Measurements from ENCODE around the gene LRCOL1. TPM values are rescaled to one million over a fixed set of nuclear protein-coding genes. Genes with fewer than 3 reads are reported as not detected.

LRCOL1 gene
- total and polyA plus RNA-seq, 7 donors: 0.13 to 0.32 TPM; not detected in 5

DNA sequence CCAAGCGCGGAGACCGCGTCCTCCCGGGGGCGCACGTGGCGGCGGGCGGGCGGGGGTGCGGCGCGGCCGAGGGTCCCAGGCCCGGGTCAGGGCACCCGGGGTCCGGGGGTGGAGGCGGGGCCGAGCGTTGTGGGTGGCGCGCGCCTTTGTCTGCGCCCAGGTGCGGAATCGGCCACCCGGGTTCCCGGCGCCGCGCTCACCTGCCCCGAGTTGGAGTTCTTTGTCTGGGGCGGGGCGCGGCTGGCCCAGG is 50.1 kb downstream of the LRCOL1 start:
- TF ChIP-seq, protein P1, sequence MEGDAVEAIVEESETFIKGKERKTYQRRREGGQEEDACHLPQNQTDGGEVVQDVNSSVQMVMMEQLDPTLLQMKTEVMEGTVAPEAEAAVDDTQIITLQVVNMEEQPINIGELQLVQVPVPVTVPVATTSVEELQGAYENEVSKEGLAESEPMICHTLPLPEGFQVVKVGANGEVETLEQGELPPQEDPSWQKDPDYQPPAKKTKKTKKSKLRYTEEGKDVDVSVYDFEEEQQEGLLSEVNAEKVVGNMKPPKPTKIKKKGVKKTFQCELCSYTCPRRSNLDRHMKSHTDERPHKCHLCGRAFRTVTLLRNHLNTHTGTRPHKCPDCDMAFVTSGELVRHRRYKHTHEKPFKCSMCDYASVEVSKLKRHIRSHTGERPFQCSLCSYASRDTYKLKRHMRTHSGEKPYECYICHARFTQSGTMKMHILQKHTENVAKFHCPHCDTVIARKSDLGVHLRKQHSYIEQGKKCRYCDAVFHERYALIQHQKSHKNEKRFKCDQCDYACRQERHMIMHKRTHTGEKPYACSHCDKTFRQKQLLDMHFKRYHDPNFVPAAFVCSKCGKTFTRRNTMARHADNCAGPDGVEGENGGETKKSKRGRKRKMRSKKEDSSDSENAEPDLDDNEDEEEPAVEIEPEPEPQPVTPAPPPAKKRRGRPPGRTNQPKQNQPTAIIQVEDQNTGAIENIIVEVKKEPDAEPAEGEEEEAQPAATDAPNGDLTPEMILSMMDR (IDR thresholded peaks at IDR 0.05): no peak
- Histone ChIP-seq H3K4me3 (peak overlapping the region; percentile 66), H3K4me1 (peaks cover 9% of the 10 kb centered on the region), H3K9me3 (no peaks in the 10 kb centered on the region), H3K27me3 (ENCODE audit: insufficient read depth in 3 of 3, low read length in 2 of 3) (no peaks in the 10 kb centered on the region), H3K36me3 (ENCODE audit: insufficient read depth in 1 of 2, low read depth in 1 of 2) (no peaks in the 10 kb centered on the region), H3K27ac (no peak overlapping the region)
- intact Hi-C loops (cut with DNase I): no loop called here
- ATAC-seq (peak in 2 of 4 donors; percentile 10 to 36), DNase-seq (no peak)
- WGBS, 3 donors: 0 to 1% (median 1%) methylated on average over 15 to 36 of the region's 36 CpGs

DNA sequence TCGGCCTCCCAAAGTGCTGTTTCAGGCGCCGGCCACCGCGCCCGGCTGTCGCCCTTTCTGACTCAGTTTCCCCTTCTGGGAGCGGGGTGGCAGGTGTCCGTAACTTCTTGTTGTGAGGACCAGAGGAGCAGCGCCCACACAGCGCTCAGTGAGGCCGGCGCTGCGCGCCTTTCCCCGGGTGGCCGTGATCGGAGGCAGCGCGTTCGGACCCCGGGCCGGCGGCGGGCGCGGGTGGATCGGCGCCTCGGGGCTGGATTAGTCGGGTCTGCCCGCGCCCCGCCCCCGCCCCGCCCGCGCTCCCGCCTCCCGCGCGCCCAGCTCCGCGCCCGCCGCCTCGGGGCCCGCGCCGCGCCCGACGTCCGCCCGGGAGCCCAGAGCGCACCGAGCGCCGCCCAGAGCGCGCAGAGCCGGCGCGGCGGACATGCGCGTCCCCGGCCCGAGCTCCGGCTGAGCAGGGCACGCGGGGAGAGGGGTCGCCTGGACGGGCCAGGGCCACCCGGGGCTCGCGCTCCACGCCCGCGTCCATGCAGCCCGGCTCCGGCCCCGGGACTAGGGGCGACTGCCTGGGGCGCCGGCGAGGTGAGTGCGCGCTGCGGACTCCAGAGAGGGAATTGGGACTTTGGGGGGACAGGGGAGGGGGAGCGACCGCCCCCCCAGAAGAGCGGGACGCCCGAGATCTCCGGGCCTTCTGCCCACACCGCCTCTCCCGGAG is 50.6 kb downstream of the LRCOL1 start:
- peak; percentile 57 to 88 (median 78) for ATAC-seq
- WGBS, 3 donors: 0 to 1% (median 0%) methylated on average over 38 to 98 of the region's 98 CpGs
- intact Hi-C loops (cut with DNase I): no loop called here
- TF ChIP-seq, protein P1 (IDR thresholded peaks at IDR 0.05): no peak
- H3K4me1 ChIP-seq: peaks cover 9% of the 10 kb centered on the region
- no peak overlapping the region for H3K27ac ChIP-seq
- H3K27me3 ChIP-seq (ENCODE audit: insufficient read depth in 3 of 3, low read length in 2 of 3): no peaks in the 10 kb centered on the region
- H3K9me3 ChIP-seq: no peaks in the 10 kb centered on the region
- H3K36me3 ChIP-seq (ENCODE audit: insufficient read depth in 1 of 2, low read depth in 1 of 2): no peaks in the 10 kb centered on the region
- DNase-seq: peak; percentile 41 to 72
- peak overlapping the region; percentile 66 for H3K4me3 ChIP-seq

DNA sequence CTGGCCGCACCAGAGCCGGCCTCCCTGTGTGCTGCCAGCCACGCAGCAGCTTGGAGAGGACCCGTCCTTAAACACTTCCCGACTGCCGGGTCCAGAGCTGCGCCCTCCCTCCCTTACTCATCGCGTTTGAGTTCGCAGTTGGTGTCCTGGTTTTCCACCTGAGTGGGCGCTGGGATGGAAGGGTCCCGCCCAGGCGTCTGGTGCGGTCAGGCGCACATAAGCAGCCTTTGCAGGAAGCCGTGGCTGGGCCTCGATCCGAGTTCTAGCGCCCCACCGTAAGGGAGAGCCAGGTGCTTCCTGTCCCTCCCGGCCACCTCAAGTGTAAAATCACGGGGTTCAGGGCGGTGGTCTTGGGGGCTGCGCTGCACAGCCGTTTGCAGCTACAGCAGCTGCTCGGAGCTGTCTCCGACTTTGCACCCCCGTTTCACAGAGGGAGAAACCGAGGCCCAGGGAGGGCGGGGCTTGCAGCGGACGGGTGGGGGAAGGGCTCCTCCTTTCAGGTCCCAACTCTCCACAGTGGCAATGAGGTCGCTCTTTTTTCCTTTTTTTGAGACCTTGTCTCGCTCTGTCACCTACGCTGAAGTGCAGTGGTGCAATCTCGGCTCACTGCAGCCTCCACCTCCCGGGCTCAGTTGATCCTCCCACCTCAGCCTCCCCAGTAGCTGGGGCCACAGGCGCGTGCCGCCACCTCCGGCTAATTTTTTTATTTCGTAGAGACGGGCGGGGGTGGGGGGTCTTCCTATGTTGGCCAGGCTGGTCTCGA is 51.3 kb downstream of the LRCOL1 start:
- TF ChIP-seq, protein P1 (IDR thresholded peaks at IDR 0.05): no peak
- Histone ChIP-seq H3K4me1 (peaks cover 9% of the 10 kb centered on the region), H3K27me3 (ENCODE audit: insufficient read depth in 3 of 3, low read length in 2 of 3) (no peaks in the 10 kb centered on the region), H3K27ac (no peak overlapping the region), H3K9me3 (no peaks in the 10 kb centered on the region), H3K4me3 (peak overlapping the region; percentile 66), H3K36me3 (ENCODE audit: insufficient read depth in 1 of 2, low read depth in 1 of 2) (no peaks in the 10 kb centered on the region)
- DNase-seq: no peak
- ATAC-seq: no peak
- WGBS, 3 donors: 60 to 64% (median 63%) methylated on average over 45 of the region's 45 CpGs
- intact Hi-C loops (cut with DNase I): no loop called here

DNA sequence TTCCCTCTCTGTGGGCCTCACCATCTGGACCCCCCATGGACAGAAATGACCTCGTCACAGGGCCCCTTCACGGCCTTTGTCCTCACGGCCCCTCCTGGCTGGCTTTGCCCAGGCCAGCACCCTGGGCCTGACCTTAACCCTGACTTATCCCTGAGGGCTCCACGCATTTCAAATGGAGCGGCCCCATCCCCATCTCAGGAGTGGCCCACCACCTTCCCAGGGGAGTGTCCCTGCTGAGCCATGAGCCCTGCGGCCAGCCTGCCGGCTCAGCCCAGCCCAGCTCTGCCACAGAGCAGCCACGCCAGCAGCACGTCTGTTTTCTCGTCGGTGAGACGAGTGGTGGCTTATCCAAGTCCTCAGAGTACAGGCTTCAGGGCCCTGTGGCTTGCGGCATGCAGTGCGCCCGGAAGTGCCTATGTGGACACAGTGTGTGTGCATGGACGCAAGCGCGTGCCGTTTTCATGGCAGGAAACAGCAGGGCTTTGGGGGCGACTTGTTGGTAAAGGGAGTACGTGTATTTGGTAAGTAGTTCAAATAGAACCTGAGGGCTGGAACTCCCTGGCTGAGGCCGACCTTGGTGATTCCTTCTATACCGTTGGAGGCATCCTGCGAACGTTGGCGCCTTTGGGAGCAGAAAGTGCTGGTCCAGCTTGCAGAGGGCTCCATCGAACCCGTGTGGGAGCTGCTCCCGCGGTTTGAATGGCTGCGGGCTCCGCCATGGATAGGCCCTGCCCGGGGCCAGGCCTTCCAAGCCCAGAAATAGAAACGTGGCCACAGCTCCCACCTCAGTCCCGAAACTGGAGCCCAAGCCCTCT is 52.1 kb downstream of the LRCOL1 start:
- Histone ChIP-seq H3K4me3 (no peak overlapping the region), H3K9me3 (no peaks in the 10 kb centered on the region), H3K27me3 (ENCODE audit: insufficient read depth in 3 of 3, low read length in 2 of 3) (no peaks in the 10 kb centered on the region), H3K36me3 (ENCODE audit: insufficient read depth in 1 of 2, low read depth in 1 of 2) (no peaks in the 10 kb centered on the region), H3K27ac (no peak overlapping the region), H3K4me1 (peaks cover 9% of the 10 kb centered on the region)
- 78 to 80% (median 79%) methylated on average over 35 of the region's 35 CpGs for WGBS, 3 donors
- ATAC-seq: no peak
- DNase-seq: no peak
- TF ChIP-seq, protein P1 (IDR thresholded peaks at IDR 0.05): no peak
- intact Hi-C loops (cut with DNase I): no loop called here
